Measurements from ENCODE around the gene THRSP. TPM values are rescaled to one million over a fixed set of nuclear protein-coding genes. Genes with fewer than 3 reads are reported as not detected.

Gene THRSP
- total RNA-seq, 5 donors from 2014 or later (not counting 1 experiment from before 2014, with no cell fraction given) = not detected

DNA sequence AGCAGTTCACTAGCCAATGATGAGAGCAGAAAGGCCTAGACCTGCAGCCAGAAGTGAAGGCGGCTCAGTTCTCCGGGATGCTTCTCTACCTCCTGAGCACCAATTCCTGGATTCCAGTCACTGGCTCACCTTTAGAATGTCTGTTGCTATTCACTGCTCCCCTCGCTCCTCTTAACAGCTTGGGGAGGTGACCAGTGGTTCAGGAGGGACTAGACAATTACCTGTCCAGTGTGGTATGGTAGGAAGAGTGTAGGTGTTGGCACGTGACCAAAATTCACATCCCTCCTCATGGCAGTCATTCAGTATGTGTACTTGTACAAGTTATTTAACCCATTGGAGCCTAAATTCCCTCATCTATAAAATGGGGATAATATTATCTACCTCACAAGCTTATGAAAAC, 4.0 kb downstream of the THRSP start:
- peaks cover 0 to 8% (median 4%) of the 10 kb centered on the region in 3 donors for H3K4me1 Mint-ChIP-seq
- peaks cover 44% of the 10 kb centered on the region for H3K36me3 Mint-ChIP-seq
- Histone ChIP-seq H3K36me3 (ENCODE audit: control insufficient read depth in 2 of 2, extremely low read depth in 1 of 2, insufficient read depth in 1 of 2, low read length in 1 of 2) (peaks cover 0 to 44% of the 10 kb centered on the region in 2 donors), H3K4me3 (ENCODE audit: control insufficient read depth in 1 of 2, extremely low read depth in 1 of 2, low read length in 1 of 2) (no peak overlapping the region), H3K9me3 (no peaks in the 10 kb centered on the region), H3K27me3 (replicated peaks in 1 of 2; ENCODE audit: control insufficient read depth in 2 of 2, extremely low read depth in 1 of 2, insufficient read depth in 2 of 2, low read length in 1 of 2) (no peaks in the 10 kb centered on the region), H3K27ac (ENCODE audit: low read length) (no peak overlapping the region), H3K4me1 (ENCODE audit: control insufficient read depth in 1 of 2, extremely low read depth in 1 of 2, insufficient read depth in 2 of 2, low read length in 2 of 2) (no peaks in the 10 kb centered on the region)
- no peak for ATAC-seq (replicated peaks in 1 of 4)
- H3K9me3 Mint-ChIP-seq = no peaks in the 10 kb centered on the region
- no peak overlapping the region for H3K27ac Mint-ChIP-seq
- POLR2A ChIA-PET = no interaction called here
- H3K4me3 Mint-ChIP-seq = no peak overlapping the region
- 94% methylated on average over 2 of the region's 4 CpGs for WGBS (ENCODE audit: insufficient coverage)
- H3K27me3 Mint-ChIP-seq = no peaks in the 10 kb centered on the region
- DNase-seq = no peak
- CTCF ChIA-PET = no interaction called here

DNA sequence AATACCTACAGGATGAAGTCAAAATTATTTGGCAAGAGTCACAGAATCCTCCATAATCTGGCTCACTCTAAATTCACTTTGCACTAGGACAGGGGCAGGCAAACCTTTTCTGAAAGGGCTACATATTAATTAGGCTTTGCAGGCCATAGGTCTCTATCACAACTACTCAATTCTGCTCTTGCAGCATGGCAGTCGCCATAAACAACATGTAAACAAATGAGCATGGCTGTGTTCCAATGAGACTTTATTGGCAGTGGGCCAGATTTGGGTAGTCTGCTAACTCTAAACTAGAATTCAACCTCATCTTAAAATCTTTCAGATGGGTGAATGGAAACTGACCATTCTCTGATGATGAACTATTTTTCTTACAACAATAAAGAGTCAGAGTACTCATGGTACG, 5.8 kb downstream of the THRSP start:
- H3K4me3 Mint-ChIP-seq = no peak overlapping the region

DNA sequence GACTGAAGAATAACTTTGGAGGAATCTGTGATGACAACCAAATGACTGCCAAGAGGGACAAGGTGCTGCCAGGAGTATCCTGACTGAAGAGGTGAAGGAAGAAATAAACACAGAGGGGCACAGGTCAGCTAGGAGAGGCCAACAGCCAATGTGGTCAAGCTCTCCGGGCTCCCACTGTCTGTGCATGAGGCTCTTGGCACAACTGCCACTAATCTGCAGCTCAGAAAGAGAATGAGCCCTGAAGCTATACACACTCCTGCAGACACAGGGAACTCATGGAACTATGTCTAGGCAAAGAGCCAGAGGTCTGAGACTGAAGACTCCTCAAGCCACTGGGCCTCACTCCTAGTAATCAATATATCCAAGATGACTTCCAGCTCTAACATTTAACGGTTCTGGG, 7.0 kb downstream of the THRSP start:
- Mint-ChIP-seq H3K4me1 (peaks cover 12 to 19% (median 17%) of the 10 kb centered on the region in 3 donors), H3K27ac (no peak overlapping the region), H3K9me3 (no peaks in the 10 kb centered on the region), H3K36me3 (peaks cover 40% of the 10 kb centered on the region), H3K4me3 (no peak overlapping the region), H3K27me3 (no peaks in the 10 kb centered on the region)
- Histone ChIP-seq H3K27me3 (replicated peaks in 1 of 2; ENCODE audit: control insufficient read depth in 2 of 2, extremely low read depth in 1 of 2, insufficient read depth in 2 of 2, low read length in 1 of 2) (no peaks in the 10 kb centered on the region), H3K27ac (ENCODE audit: low read length) (no peak overlapping the region), H3K4me1 (ENCODE audit: control insufficient read depth in 1 of 2, extremely low read depth in 1 of 2, insufficient read depth in 2 of 2, low read length in 2 of 2) (peaks cover under 1 to 2% of the 10 kb centered on the region in 2 experiments), H3K4me3 (ENCODE audit: control insufficient read depth in 1 of 2, extremely low read depth in 1 of 2, low read length in 1 of 2) (no peak overlapping the region), H3K36me3 (ENCODE audit: control insufficient read depth in 2 of 2, extremely low read depth in 1 of 2, insufficient read depth in 1 of 2, low read length in 1 of 2) (peaks cover 2 to 44% of the 10 kb centered on the region in 2 donors), H3K9me3 (no peaks in the 10 kb centered on the region)
- ChIA-PET POLR2A (interaction anchor here in 1 of 2 donors (0.5 kb wide), 1 partner anchor 133 kb away, joined by 3 read pairs; no protein-coding TSS in a partner anchor), CTCF (interaction anchor here in 1 of 2 donors (0.7 kb wide), 1 partner anchor 82 kb away, joined by 8 read pairs; no protein-coding TSS in a partner anchor)
- ATAC-seq (replicated peaks in 1 of 4) (no peak), DNase-seq (no peak)
- WGBS (ENCODE audit: insufficient coverage) = 100% methylated on average over 1 of the region's 2 CpGs

More for the DNA sequence above, 5.8 kb downstream of the THRSP start:
- no peak overlapping the region for H3K4me3 ChIP-seq (ENCODE audit: control insufficient read depth in 1 of 2, extremely low read depth in 1 of 2, low read length in 1 of 2)
- H3K27ac ChIP-seq (ENCODE audit: low read length) = no peak overlapping the region
- POLR2A ChIA-PET = interaction anchor here in 1 of 2 donors (0.6 kb wide), 1 partner anchor 74 kb away, joined by 9 read pairs; no protein-coding TSS in a partner anchor
- no peaks in the 10 kb centered on the region for H3K27me3 ChIP-seq (replicated peaks in 1 of 2; ENCODE audit: control insufficient read depth in 2 of 2, extremely low read depth in 1 of 2, insufficient read depth in 2 of 2, low read length in 1 of 2)
- CTCF ChIA-PET = interaction anchor here in 1 of 2 donors (0.6 kb wide), 1 partner anchor 8 kb away, joined by 3 read pairs; no protein-coding TSS in a partner anchor
- H3K4me1 Mint-ChIP-seq = peaks cover 4 to 11% (median 8%) of the 10 kb centered on the region in 3 donors
- no peaks in the 10 kb centered on the region for H3K9me3 ChIP-seq
- H3K27me3 Mint-ChIP-seq = no peaks in the 10 kb centered on the region
- H3K9me3 Mint-ChIP-seq = no peaks in the 10 kb centered on the region
- no peaks in the 10 kb centered on the region for H3K4me1 ChIP-seq (ENCODE audit: control insufficient read depth in 1 of 2, extremely low read depth in 1 of 2, insufficient read depth in 2 of 2, low read length in 2 of 2)
- DNase-seq (no peak), ATAC-seq (replicated peaks in 1 of 4) (no peak)
- no CpG with 5 or more reads among the region's 2 CpGs for whole genome bisulfite sequencing (ENCODE audit: insufficient coverage)
- H3K36me3 Mint-ChIP-seq = peaks cover 40% of the 10 kb centered on the region
- no peak overlapping the region for H3K27ac Mint-ChIP-seq
- peaks cover 0 to 44% of the 10 kb centered on the region in 2 donors for H3K36me3 ChIP-seq (ENCODE audit: control insufficient read depth in 2 of 2, extremely low read depth in 1 of 2, insufficient read depth in 1 of 2, low read length in 1 of 2)

DNA sequence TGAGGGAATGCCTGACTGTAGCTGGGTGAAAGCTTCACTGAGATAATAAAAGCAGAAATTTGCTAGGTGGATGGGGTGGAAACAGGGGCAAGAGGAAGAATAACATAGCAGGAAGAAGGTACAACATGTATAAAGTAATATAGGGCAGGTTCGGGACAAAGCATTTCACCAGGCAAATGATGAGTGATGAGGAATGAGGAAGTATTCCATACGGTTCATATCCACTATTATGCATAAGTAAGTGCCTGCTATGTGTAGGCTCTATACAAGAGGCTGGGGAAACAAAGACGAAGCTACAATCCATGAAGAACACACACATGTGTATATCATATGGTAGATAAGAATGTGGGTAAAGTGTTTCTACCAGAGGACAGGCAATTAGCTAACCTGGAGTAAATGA, 8.1 kb downstream of the THRSP start:
- H3K27me3 Mint-ChIP-seq = no peaks in the 10 kb centered on the region
- no peak for ATAC-seq (replicated peaks in 1 of 4)
- POLR2A ChIA-PET = no interaction called here
- H3K4me1 ChIP-seq (ENCODE audit: control insufficient read depth in 1 of 2, extremely low read depth in 1 of 2, insufficient read depth in 2 of 2, low read length in 2 of 2) = peaks cover 5 to 13% of the 10 kb centered on the region in 2 experiments
- peaks cover 23 to 30% (median 28%) of the 10 kb centered on the region in 3 donors for H3K4me1 Mint-ChIP-seq
- no CpG with 5 or more reads among the region's 3 CpGs for WGBS (ENCODE audit: insufficient coverage)
- H3K4me3 Mint-ChIP-seq = no peak overlapping the region
- peak overlapping the region in 1 of 2 donors; percentile 53 for H3K27ac Mint-ChIP-seq
- no peaks in the 10 kb centered on the region for H3K9me3 ChIP-seq
- H3K27ac ChIP-seq (ENCODE audit: low read length) = no peak overlapping the region
- peaks cover 6 to 46% of the 10 kb centered on the region in 2 donors for H3K36me3 ChIP-seq (ENCODE audit: control insufficient read depth in 2 of 2, extremely low read depth in 1 of 2, insufficient read depth in 1 of 2, low read length in 1 of 2)
- CTCF ChIA-PET = no interaction called here
- no peaks in the 10 kb centered on the region for H3K9me3 Mint-ChIP-seq
- peaks cover 43% of the 10 kb centered on the region for H3K36me3 Mint-ChIP-seq
- no peaks in the 10 kb centered on the region for H3K27me3 ChIP-seq (replicated peaks in 1 of 2; ENCODE audit: control insufficient read depth in 2 of 2, extremely low read depth in 1 of 2, insufficient read depth in 2 of 2, low read length in 1 of 2)
- no peak for DNase-seq
- no peak overlapping the region for H3K4me3 ChIP-seq (ENCODE audit: control insufficient read depth in 1 of 2, extremely low read depth in 1 of 2, low read length in 1 of 2)

- ChIA-PET CTCF (no interaction called here), POLR2A (no interaction called here)
- Mint-ChIP-seq H3K4me1 (peaks cover 27 to 35% (median 34%) of the 10 kb centered on the region in 3 donors), H3K27me3 (no peaks in the 10 kb centered on the region), H3K4me3 (no peak overlapping the region), H3K36me3 (peaks cover 41% of the 10 kb centered on the region), H3K9me3 (no peaks in the 10 kb centered on the region), H3K27ac (no peak overlapping the region)
- no peak overlapping the region for H3K4me3 ChIP-seq (ENCODE audit: control insufficient read depth in 1 of 2, extremely low read depth in 1 of 2, low read length in 1 of 2)
- 93% methylated on average over 3 of the region's 4 CpGs for WGBS (ENCODE audit: insufficient coverage)
- ATAC-seq (replicated peaks in 1 of 4) (no peak), DNase-seq (no peak)
- peaks cover 6 to 21% of the 10 kb centered on the region in 2 experiments for H3K4me1 ChIP-seq (ENCODE audit: control insufficient read depth in 1 of 2, extremely low read depth in 1 of 2, insufficient read depth in 2 of 2, low read length in 2 of 2)
- peaks cover 6 to 44% of the 10 kb centered on the region in 2 donors for H3K36me3 ChIP-seq (ENCODE audit: control insufficient read depth in 2 of 2, extremely low read depth in 1 of 2, insufficient read depth in 1 of 2, low read length in 1 of 2)
- no peaks in the 10 kb centered on the region for H3K27me3 ChIP-seq (replicated peaks in 1 of 2; ENCODE audit: control insufficient read depth in 2 of 2, extremely low read depth in 1 of 2, insufficient read depth in 2 of 2, low read length in 1 of 2)
- H3K9me3 ChIP-seq = no peaks in the 10 kb centered on the region
- H3K27ac ChIP-seq (ENCODE audit: low read length) = no peak overlapping the region
Measured at GRCh38 chr11:78072455-78072854, 8.8 kb downstream of the THRSP start.

DNA sequence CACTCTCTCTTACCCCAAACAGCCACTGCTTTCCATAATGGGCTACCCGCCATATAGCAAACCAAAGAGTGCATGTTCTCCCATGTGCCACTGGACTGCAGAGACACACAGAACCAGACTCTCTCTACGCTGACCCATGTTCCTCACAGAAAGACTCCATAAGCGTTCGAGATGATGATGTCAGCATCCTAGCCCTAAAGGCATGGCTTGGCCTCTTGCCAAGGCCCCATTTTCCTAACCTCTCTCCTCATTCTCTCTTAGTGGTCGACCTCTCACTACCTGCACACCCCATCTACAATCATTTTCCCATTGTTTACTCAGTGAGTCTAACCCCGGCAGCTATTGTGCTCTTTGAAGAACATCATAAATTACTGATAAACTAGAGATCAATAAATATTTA, 11.1 kb downstream of the THRSP start:
- peaks cover 40 to 51% (median 50%) of the 10 kb centered on the region in 3 donors for H3K4me1 Mint-ChIP-seq

More for the DNA sequence above, 11.1 kb downstream of the THRSP start:
- H3K27me3 ChIP-seq (replicated peaks in 1 of 2; ENCODE audit: control insufficient read depth in 2 of 2, extremely low read depth in 1 of 2, insufficient read depth in 2 of 2, low read length in 1 of 2) = no peaks in the 10 kb centered on the region
- 87% methylated on average over 4 of the region's 6 CpGs for WGBS (ENCODE audit: insufficient coverage)
- Mint-ChIP-seq H3K9me3 (no peaks in the 10 kb centered on the region), H3K4me3 (no peak overlapping the region), H3K27ac (no peak overlapping the region), H3K27me3 (no peaks in the 10 kb centered on the region), H3K36me3 (peaks cover 27% of the 10 kb centered on the region)
- CTCF ChIA-PET = no interaction called here
- POLR2A ChIA-PET = no interaction called here
- H3K9me3 ChIP-seq = no peaks in the 10 kb centered on the region
- no peak for DNase-seq
- H3K27ac ChIP-seq (ENCODE audit: low read length) = no peak overlapping the region
- ATAC-seq (replicated peaks in 1 of 4) = no peak
- H3K4me1 ChIP-seq (ENCODE audit: control insufficient read depth in 1 of 2, extremely low read depth in 1 of 2, insufficient read depth in 2 of 2, low read length in 2 of 2) = peaks cover 14 to 36% of the 10 kb centered on the region in 2 experiments
- H3K4me3 ChIP-seq (ENCODE audit: control insufficient read depth in 1 of 2, extremely low read depth in 1 of 2, low read length in 1 of 2) = no peak overlapping the region
- H3K36me3 ChIP-seq (ENCODE audit: control insufficient read depth in 2 of 2, extremely low read depth in 1 of 2, insufficient read depth in 1 of 2, low read length in 1 of 2) = peaks cover 6 to 27% of the 10 kb centered on the region in 2 donors

Measured in T-cell (primary cell).